Nephron (organoid): ENCODE data around the gene SLC6A3.
"Not testable (repeated sequence)": the region's sequence is repeated elsewhere in the genome, so short reads cannot be mapped to it uniquely, and the experiment has no call there.

Source experiments
- H3K27ac Mint-ChIP-seq, 3 experiments: 2 replicates each; pipeline ENCODE4 v1.8.0; 2020; ENCODE audit warnings: mixed read lengths in 3 of 3, mild to moderate bottlenecking in 2 of 3, moderate library complexity in 1 of 3
- H3K27me3 Mint-ChIP-seq: 2 replicates; pipeline ENCODE4 v1.8.0; 2021; ENCODE audit warnings: low read depth, mild to moderate bottlenecking, moderate library complexity, mixed read lengths
- H3K36me3 Mint-ChIP-seq: 2 replicates; pipeline ENCODE4 v1.8.0; 2020; ENCODE audit warnings: low read depth, mixed read lengths
- H3K4me1 Mint-ChIP-seq: 2 replicates; pipeline ENCODE4 v1.8.0; 2020; ENCODE audit warnings: mixed read lengths
- H3K4me3 Mint-ChIP-seq, 3 experiments: 2 replicates each; pipeline ENCODE4 v1.8.0; 2020; ENCODE audit warnings: mild to moderate bottlenecking in 3 of 3, mixed read lengths in 3 of 3, moderate library complexity in 2 of 3
- H3K9me3 Mint-ChIP-seq: 2 replicates; pipeline ENCODE4 v1.8.0; 2020; ENCODE audit warnings: mixed read lengths
- CTCF ChIP-seq, 3 experiments: fragments of 200-600 bp; sonication (generic); IDR thresholded peaks; one replicate each; pipeline ENCODE4 v1.5.0; 2021; ENCODE audit warnings: antibody characterized with exemption in 3 of 3; ENCODE audit not compliant: unreplicated experiment in 3 of 3

SLC6A3 gene

GRCh38 chr5:1366514-1366913, 78.7 kb downstream of the SLC6A3 start:
- Mint-ChIP-seq H3K36me3 (no peaks in the 10 kb centered on the region), H3K4me1 (no peaks in the 10 kb centered on the region), H3K27ac (no peak overlapping the region), H3K4me3 (no peak overlapping the region), H3K27me3 (peaks cover 83% of the 10 kb centered on the region), H3K9me3 (no peaks in the 10 kb centered on the region)
- no peak for TF ChIP-seq CTCF (IDR thresholded peaks at IDR 0.05; ENCODE audit: unreplicated experiment in 3 of 3)

- Mint-ChIP-seq H3K36me3 (no peaks in the 10 kb centered on the region), H3K9me3 (no peaks in the 10 kb centered on the region), H3K4me3 (no peak overlapping the region), H3K27ac (no peak overlapping the region), H3K4me1 (no peaks in the 10 kb centered on the region), H3K27me3 (peaks cover 79% of the 10 kb centered on the region)
- no peak for TF ChIP-seq CTCF (IDR thresholded peaks at IDR 0.05; ENCODE audit: unreplicated experiment in 3 of 3)
Observed at GRCh38 chr5:1364211-1364610, 81.0 kb downstream of the SLC6A3 start.

GRCh38 chr5:1363581-1363980, 81.7 kb downstream of the SLC6A3 start:
- Mint-ChIP-seq H3K4me3 (no peak overlapping the region), H3K9me3 (no peaks in the 10 kb centered on the region), H3K36me3 (no peaks in the 10 kb centered on the region), H3K4me1 (no peaks in the 10 kb centered on the region), H3K27ac (no peak overlapping the region), H3K27me3 (peaks cover 73% of the 10 kb centered on the region)
- TF ChIP-seq CTCF (IDR thresholded peaks at IDR 0.05; ENCODE audit: unreplicated experiment in 3 of 3): no peak

GRCh38 chr5:1363160-1363559, 82.1 kb downstream of the SLC6A3 start:
- TF ChIP-seq CTCF (IDR thresholded peaks at IDR 0.05; ENCODE audit: unreplicated experiment in 3 of 3): no peak
- H3K27me3 Mint-ChIP-seq: peaks cover 69% of the 10 kb centered on the region
- no peak overlapping the region for H3K4me3 Mint-ChIP-seq
- H3K4me1 Mint-ChIP-seq: no peaks in the 10 kb centered on the region
- H3K27ac Mint-ChIP-seq: no peak overlapping the region
- H3K36me3 Mint-ChIP-seq: no peaks in the 10 kb centered on the region
- no peaks in the 10 kb centered on the region for H3K9me3 Mint-ChIP-seq

GRCh38 chr5:1362242-1363015, 82.8 kb downstream of the SLC6A3 start:
- Mint-ChIP-seq H3K4me3 (no peak overlapping the region), H3K36me3 (no peaks in the 10 kb centered on the region), H3K27ac (no peak overlapping the region), H3K27me3 (peaks cover 64% of the 10 kb centered on the region), H3K9me3 (no peaks in the 10 kb centered on the region), H3K4me1 (no peaks in the 10 kb centered on the region)
- TF ChIP-seq CTCF (IDR thresholded peaks at IDR 0.05; ENCODE audit: unreplicated experiment in 3 of 3): no peak

GRCh38 chr5:1360861-1361260, 84.4 kb downstream of the SLC6A3 start:
- Mint-ChIP-seq H3K36me3 (no peaks in the 10 kb centered on the region), H3K4me3 (no peak overlapping the region), H3K9me3 (no peaks in the 10 kb centered on the region), H3K27me3 (peaks cover 48% of the 10 kb centered on the region), H3K4me1 (no peaks in the 10 kb centered on the region), H3K27ac (no peak overlapping the region)
- TF ChIP-seq CTCF (IDR thresholded peaks at IDR 0.05; ENCODE audit: unreplicated experiment in 3 of 3): no peak

GRCh38 chr5:1360367-1360766, 84.9 kb downstream of the SLC6A3 start:
- not testable (repeated sequence) for H3K27ac Mint-ChIP-seq, H3K4me1 Mint-ChIP-seq, H3K9me3 Mint-ChIP-seq, H3K36me3 Mint-ChIP-seq, H3K4me3 Mint-ChIP-seq
- H3K27me3 Mint-ChIP-seq: peaks cover 44% of the 10 kb centered on the region
